Measurements from ENCODE around the gene GCSH. TPM values are rescaled to one million over a fixed set of nuclear protein-coding genes. Genes with fewer than 3 reads are reported as not detected.

GCSH gene
- total RNA-seq (2022; extraction: Qiagen RNA extraction), result 48.9 to 62.6 TPM (median 55.2 TPM) in 5 replicates

DNA sequence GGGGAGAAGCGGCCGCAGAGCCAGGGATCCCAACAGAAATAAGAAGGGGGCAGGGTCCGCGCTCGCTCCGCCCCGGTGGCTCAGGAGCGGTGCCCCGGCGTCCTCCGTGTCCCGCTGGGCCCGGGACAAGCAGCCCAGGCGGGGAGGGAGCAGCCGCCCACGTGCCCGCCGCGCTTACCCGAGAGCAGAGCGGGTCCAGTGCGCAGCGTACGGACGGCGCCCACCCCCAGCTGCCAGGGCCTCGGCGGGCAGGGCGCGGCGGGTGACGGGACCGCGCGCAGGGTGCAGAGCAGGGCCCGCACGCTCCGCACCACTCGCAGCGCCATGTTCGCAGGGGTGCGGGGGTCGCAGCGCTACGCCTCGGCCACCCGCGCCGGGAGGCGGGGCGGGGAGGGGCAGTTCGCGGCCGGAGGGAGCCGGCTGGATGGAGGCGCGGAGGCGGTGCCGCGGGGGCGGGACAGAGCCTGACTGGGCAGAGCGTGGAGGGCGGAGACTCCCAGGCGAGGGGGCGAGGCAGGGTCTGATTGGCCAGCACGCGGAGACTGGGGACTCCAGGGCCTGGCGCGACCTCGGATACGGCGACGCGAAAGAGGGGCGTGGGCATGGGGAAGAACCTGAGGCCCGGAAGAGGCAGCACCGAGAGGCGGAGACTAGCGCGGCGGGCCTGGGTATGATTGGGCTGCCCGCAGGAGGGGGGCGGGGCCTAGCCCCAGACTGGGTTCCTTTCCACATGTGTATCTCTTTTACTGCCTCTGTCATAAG is at the start of gene GCSH:
Gene GCSH (minus strand): TSS at position 443 of the 762 bp plus-strand sequence. CDS start 117 bp downstream, at position 326.

DNA sequence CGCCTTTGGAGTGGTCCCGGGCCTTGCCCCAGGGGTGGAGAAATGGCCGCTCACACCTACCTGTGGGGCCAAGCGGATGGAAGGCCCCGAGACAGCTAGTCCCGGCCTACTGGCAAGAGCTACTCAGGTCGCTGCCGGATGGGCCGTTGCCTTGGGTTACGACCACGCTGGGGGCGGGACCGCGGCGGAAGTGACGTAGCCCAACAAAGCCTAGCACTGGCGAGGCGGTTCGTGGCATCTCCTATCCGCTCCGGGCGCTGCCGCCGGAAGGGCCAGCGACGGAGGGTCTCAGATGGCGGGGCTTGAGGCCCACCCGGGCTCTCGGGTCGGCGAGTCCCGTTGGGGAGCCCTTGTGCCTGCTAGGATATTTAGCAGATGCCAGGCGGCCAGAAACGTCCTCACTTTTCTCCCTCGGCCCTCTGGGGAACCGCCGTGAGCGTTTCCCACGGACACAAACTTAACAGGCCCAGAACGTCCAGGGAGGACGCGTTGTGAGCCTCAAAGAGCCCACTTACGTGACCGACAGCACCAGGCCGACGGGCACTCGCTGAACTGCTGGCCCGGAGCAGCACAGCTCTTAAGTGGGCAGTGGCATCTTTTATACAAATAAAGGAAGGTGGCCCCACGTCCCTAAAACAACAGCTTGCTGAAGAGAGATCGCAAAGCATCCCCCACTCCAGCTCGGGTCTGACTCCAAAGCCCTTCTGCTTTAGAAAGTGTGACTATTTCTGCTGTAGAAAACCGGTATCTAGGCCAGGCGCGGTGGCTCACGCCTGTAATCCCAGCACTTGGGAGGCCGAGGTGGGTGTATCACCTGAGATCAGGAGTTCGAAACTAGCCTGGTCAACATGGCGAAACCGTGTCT is 18.9 kb downstream of the GCSH start, which contains the start of gene C16orf46:
Gene C16orf46 (minus strand): TSS at position 163 of the 865 bp plus-strand sequence. CDS start 13,283 bp downstream, outside the sequence.

DNA sequence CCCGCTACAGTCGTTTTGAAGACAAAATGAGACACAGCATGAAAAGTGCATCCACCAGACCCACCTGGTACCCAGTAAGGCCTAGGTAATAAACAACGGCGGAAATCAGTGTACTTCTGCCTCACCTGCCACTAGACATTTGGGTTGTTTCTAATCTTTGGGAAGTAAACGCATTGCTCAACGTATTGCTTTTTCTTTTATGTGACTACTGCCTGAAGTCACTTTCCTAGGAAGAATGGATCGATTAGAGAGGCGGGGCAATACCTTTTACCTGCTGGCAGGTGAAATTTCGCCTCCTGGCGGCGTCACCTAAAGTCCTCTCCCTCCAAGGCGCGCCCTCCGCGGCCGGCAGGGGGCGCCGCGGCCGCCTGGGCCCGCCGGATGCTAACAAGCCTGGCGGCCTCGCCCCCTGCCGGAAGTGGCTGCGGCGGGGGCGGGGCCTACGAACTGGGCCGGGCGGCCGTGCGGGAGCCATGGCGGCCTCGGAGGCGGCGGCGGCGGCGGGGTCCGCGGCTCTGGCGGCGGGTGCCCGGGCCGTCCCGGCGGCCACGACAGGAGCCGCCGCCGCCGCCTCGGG is 60.7 kb downstream of the GCSH start, which contains the start of gene ATMIN:
Gene ATMIN (plus strand): TSS at position 445 of the 577 bp plus-strand sequence. CDS start 29 bp downstream, at position 474.

Other genes with a start within 250 kb of the GCSH start
- 114 to 129 TPM (median 123 TPM) in 5 replicates for gene CMC2, start 89.5 kb downstream of the GCSH start, total RNA-seq (2022; extraction: Qiagen RNA extraction)
- gene CENPN, start 89.2 kb downstream of the GCSH start, total RNA-seq (2022; extraction: Qiagen RNA extraction), result 62.6 to 104 TPM (median 67.1 TPM) in 5 replicates
- gene ATMIN, start 60.6 kb downstream of the GCSH start, total RNA-seq (2022; extraction: Qiagen RNA extraction), result 28.7 to 33.8 TPM (median 31.7 TPM) in 5 replicates
- gene C16orf46, start 19.2 kb downstream of the GCSH start, total RNA-seq (2022; extraction: Qiagen RNA extraction), result 0.50 to 0.99 TPM (median 0.85 TPM) in 5 replicates
- 0.63 to 1.3 TPM (median 0.97 TPM) in 5 replicates for gene BCO1, start 142.3 kb upstream of the GCSH start, total RNA-seq (2022; extraction: Qiagen RNA extraction)
- gene GAN, start 218.6 kb upstream of the GCSH start, total RNA-seq (2022; extraction: Qiagen RNA extraction), result 2.2 to 2.9 TPM (median 2.6 TPM) in 5 replicates